HL-60 (cell line): ENCODE measurements around the gene ELOVL2.

Experiments
- DNase-seq, 2 experiments: peaks; one replicate each; pipeline ENCODE4 v3.0.0-alpha.2; 2010 to 2020; ENCODE audit warnings: low read depth in 1 of 2, low spot score in 1 of 2
- H3K27ac ChIP-seq: fragments of 250-450 bp; sonication (Bioruptor Pico); replicated peaks from 2 replicates; pipeline ENCODE4 v1.5.1; 2020; ENCODE audit warnings: mild to moderate bottlenecking, moderate library complexity
- H3K27me3 ChIP-seq: fragments of 250-450 bp; sonication (Bioruptor Pico); 2 replicates; pipeline ENCODE4 v1.5.1; 2021; ENCODE audit warnings: mild to moderate bottlenecking, moderate library complexity; ENCODE audit not compliant: insufficient read depth, poor library complexity, severe bottlenecking
- H3K4me3 ChIP-seq: replicated peaks from 2 replicates; pipeline ENCODE4 v1.5.1; 2011; ENCODE audit warnings: mild to moderate bottlenecking, control low read depth, low read length; ENCODE audit not compliant: insufficient read depth
- CTCF ChIP-seq: IDR thresholded peaks from one replicate; pipeline ENCODE4 v1.5.1; 2011; ENCODE audit warnings: low read length, control low read depth, inconsistent platforms; ENCODE audit not compliant: insufficient read depth
- GABPA ChIP-seq: IDR thresholded peaks from 2 replicates; pipeline ENCODE4 v1.6.1; 2012; ENCODE audit warnings: low read depth
- POLR2AphosphoS5 ChIP-seq: IDR thresholded peaks from 2 replicates; pipeline ENCODE4 v1.6.1; 2012; ENCODE audit warnings: low read depth
- REST ChIP-seq: IDR thresholded peaks from 2 replicates; pipeline ENCODE4 v1.6.1; 2012; ENCODE audit warnings: low read depth; ENCODE audit not compliant: insufficient replicate concordance
- SPI1 ChIP-seq: IDR thresholded peaks from 2 replicates; pipeline ENCODE4 v1.6.1; 2012; ENCODE audit warnings: low read depth, mild to moderate bottlenecking, borderline replicate concordance

Gene ELOVL2

DNA sequence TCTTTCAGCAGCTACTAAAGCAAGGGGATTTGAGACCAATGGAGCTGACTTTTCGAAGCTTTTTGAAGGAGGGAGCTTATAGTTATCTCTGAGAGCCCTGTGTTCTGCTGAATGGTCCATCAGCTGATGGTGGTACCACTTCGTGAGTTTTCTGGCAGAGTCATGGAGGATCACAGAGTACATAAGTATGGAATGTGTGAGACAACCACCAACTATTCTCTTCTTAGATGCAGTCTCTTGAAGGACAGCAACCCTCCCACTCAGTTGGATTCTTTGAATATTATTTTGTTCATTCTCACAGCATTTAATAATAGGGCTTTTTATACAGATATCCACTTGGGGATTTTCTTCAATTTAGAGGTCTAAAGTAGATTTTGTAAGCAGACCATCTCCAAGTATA lies 75.3 kb downstream of the ELOVL2 start:
- H3K27ac ChIP-seq, result no peak overlapping the region
- TF ChIP-seq POLR2AphosphoS5, result no peak
- no peak for TF ChIP-seq REST
- no peak for TF ChIP-seq CTCF
- TF ChIP-seq GABPA, result no peak
- no peak for TF ChIP-seq SPI1
- no peak overlapping the region for H3K4me3 ChIP-seq
- DNase-seq, result no peak
- H3K27me3 ChIP-seq, result no peaks in the 10 kb centered on the region

- DNase-seq, result no peak
Observed at GRCh38 chr6:10964684-10965083, 79.4 kb downstream of the ELOVL2 start.

DNA sequence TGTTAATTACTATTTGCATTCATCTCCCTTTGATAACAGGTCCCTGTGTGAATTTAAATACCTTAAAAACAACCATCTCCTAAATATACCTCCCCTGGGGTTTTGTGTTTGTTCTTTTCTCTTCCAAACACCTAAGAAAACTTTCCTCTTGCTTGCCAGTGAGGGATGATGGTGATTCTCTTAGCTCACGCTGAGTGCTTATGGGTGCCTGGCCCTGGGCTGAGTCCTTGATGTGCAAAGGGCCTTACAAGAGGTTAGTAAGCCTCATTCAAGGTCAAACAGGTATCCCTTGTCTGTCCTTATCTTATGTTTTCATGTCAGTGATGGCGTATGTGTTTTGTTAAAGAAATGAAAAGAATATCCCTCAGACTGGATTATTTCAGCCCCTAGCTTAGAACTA lies 81.0 kb downstream of the ELOVL2 start:
- no peak overlapping the region for H3K4me3 ChIP-seq
- no peaks in the 10 kb centered on the region for H3K27me3 ChIP-seq
- H3K27ac ChIP-seq, result no peak overlapping the region
- no peak for DNase-seq
- TF ChIP-seq SPI1 (no peak), REST (no peak), CTCF (no peak), POLR2AphosphoS5 (no peak), GABPA (no peak)

More at GRCh38 chr6:10964684-10965083, 79.4 kb downstream of the ELOVL2 start:
- Histone ChIP-seq H3K27ac (no peak overlapping the region), H3K27me3 (no peaks in the 10 kb centered on the region), H3K4me3 (no peak overlapping the region)
- TF ChIP-seq SPI1 (no peak), REST (no peak), POLR2AphosphoS5 (no peak), GABPA (no peak), CTCF (no peak)
